OCI-LY1 (cell line): Measurements from ENCODE around the gene PDE5A.

ENCODE experiments used
- H2AFZ ChIP-seq: fragments of 200-600 bp; sonication (generic), shearing (Covaris generic); 2 replicates; pipeline ENCODE4 v1.6.0; 2014; ENCODE audit warnings: antibody characterized with exemption, mild to moderate bottlenecking, low read length
- H3F3A ChIP-seq: fragments of 200-600 bp; sonication (generic), shearing (Covaris generic); 2 replicates; pipeline ENCODE4 v1.6.0; 2014; ENCODE audit warnings: mild to moderate bottlenecking, antibody characterized with exemption, low read length, moderate library complexity; ENCODE audit not compliant: insufficient read depth
- H3K27ac ChIP-seq: fragments of 200-600 bp; sonication (generic); 2 replicates; pipeline ENCODE4 v1.5.1; 2014; ENCODE audit warnings: low read length, mixed run types, mild to moderate bottlenecking, low read depth; ENCODE audit not compliant: poor library complexity, severe bottlenecking
- H3K27me3 ChIP-seq: fragments of 200-600 bp; sonication (generic); 2 replicates; pipeline ENCODE4 v1.6.0; 2014; ENCODE audit warnings: antibody characterized with exemption, mild to moderate bottlenecking, low read length, moderate library complexity; ENCODE audit not compliant: insufficient read depth
- H3K36me3 ChIP-seq: fragments of 200-600 bp; sonication (generic); 2 replicates; pipeline ENCODE4 v1.6.1; 2014; ENCODE audit warnings: mild to moderate bottlenecking, antibody characterized with exemption, low read length, moderate library complexity, mixed read lengths; ENCODE audit not compliant: insufficient read depth
- H3K4me1 ChIP-seq: fragments of 200-600 bp; sonication (generic); 2 replicates; pipeline ENCODE4 v1.5.1; 2014; ENCODE audit warnings: mild to moderate bottlenecking, low read length, moderate library complexity; ENCODE audit not compliant: insufficient read depth, severe bottlenecking
- H3K4me2 ChIP-seq: fragments of 200-600 bp; sonication (generic), shearing (Covaris generic); 2 replicates; pipeline ENCODE4 v1.6.1; 2014; ENCODE audit warnings: low read length
- H3K4me3 ChIP-seq: fragments of 200-600 bp; sonication (generic); 2 replicates; pipeline ENCODE4 v1.5.1; 2014; ENCODE audit warnings: low read length, low read depth, mild to moderate bottlenecking, mixed read lengths; ENCODE audit not compliant: poor library complexity, severe bottlenecking
- H3K79me2 ChIP-seq: fragments of 200-600 bp; shearing (Covaris generic); 2 replicates; pipeline ENCODE4 v1.6.1; 2016; ENCODE audit warnings: mixed run types, low read length, mixed read lengths; ENCODE audit not compliant: insufficient read depth
- H3K9ac ChIP-seq: fragments of 200-600 bp; sonication (generic), shearing (Covaris generic); 2 replicates; pipeline ENCODE4 v1.6.1; 2014; ENCODE audit warnings: mild to moderate bottlenecking, low read length, mixed read lengths
- H3K9me2 ChIP-seq: fragments of 200-600 bp; sonication (generic), shearing (Covaris generic); 2 replicates; pipeline ENCODE4 v1.6.1; 2014; ENCODE audit warnings: low read depth, mild to moderate bottlenecking, low read length, mixed read lengths
- H3K9me3 ChIP-seq: fragments of 200-600 bp; shearing (Covaris generic); 2 replicates; pipeline ENCODE4 v1.6.1; 2014; ENCODE audit warnings: low read length, mixed read lengths
- H4K20me1 ChIP-seq: fragments of 200-600 bp; sonication (generic), shearing (Covaris generic); 2 replicates; pipeline ENCODE4 v1.6.0; 2016; ENCODE audit warnings: mild to moderate bottlenecking, low read length; ENCODE audit not compliant: insufficient read depth
- EZH2 ChIP-seq: fragments of 200-600 bp; sonication (generic), shearing (Covaris generic); IDR thresholded peaks from 2 replicates; pipeline ENCODE4 v1.8.0; 2017; ENCODE audit warnings: borderline replicate concordance, mixed run types, mild to moderate bottlenecking, antibody characterized with exemption, low read length, moderate library complexity, mixed read lengths
- TF ChIP-seq, protein P1 (sequence below): fragments of 200-600 bp; sonication (generic), shearing (Covaris generic); IDR thresholded peaks from 2 replicates; pipeline ENCODE4 v1.5.1; 2017; ENCODE audit warnings: mild to moderate bottlenecking, antibody characterized with exemption, low read length, moderate library complexity, mixed read lengths

Gene PDE5A

DNA sequence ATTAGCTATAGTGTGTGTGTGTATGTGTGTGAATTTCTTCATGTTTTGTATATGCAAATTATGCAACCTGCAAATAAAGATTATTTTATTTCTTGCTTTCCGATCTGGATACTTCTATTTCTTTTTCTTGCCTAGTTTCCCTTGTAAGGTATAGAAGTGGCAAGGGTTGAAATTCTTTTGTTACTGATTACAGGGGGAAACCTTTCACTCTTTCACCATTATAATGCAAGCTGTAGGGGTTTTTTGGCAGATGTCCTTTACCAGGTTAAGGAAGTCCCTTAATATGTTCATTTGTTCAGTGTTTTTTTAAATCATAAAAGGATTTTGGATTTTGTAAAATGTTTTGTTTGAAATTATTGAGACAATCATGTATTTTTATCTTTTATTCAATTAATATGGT, 44.3 kb upstream of the PDE5A start:
- H2AFZ ChIP-seq: no peak overlapping the region
- no peak overlapping the region for H3K4me2 ChIP-seq
- H3K4me1 ChIP-seq: no peaks in the 10 kb centered on the region
- H3K9me2 ChIP-seq: no peaks in the 10 kb centered on the region
- no peaks in the 10 kb centered on the region for H4K20me1 ChIP-seq
- no peaks in the 10 kb centered on the region for H3K79me2 ChIP-seq
- H3K4me3 ChIP-seq: no peak overlapping the region
- TF ChIP-seq, protein P1, sequence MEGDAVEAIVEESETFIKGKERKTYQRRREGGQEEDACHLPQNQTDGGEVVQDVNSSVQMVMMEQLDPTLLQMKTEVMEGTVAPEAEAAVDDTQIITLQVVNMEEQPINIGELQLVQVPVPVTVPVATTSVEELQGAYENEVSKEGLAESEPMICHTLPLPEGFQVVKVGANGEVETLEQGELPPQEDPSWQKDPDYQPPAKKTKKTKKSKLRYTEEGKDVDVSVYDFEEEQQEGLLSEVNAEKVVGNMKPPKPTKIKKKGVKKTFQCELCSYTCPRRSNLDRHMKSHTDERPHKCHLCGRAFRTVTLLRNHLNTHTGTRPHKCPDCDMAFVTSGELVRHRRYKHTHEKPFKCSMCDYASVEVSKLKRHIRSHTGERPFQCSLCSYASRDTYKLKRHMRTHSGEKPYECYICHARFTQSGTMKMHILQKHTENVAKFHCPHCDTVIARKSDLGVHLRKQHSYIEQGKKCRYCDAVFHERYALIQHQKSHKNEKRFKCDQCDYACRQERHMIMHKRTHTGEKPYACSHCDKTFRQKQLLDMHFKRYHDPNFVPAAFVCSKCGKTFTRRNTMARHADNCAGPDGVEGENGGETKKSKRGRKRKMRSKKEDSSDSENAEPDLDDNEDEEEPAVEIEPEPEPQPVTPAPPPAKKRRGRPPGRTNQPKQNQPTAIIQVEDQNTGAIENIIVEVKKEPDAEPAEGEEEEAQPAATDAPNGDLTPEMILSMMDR: no peak
- no peak for TF ChIP-seq EZH2
- no peaks in the 10 kb centered on the region for H3K36me3 ChIP-seq
- H3K9me3 ChIP-seq: no peaks in the 10 kb centered on the region
- H3K27ac ChIP-seq: no peak overlapping the region
- no peaks in the 10 kb centered on the region for H3K27me3 ChIP-seq
- H3K9ac ChIP-seq: no peak overlapping the region
- H3F3A ChIP-seq: no peaks in the 10 kb centered on the region

- Histone ChIP-seq H2AFZ (no peak overlapping the region), H3K36me3 (no peaks in the 10 kb centered on the region), H3K9me2 (no peaks in the 10 kb centered on the region), H3K27me3 (no peaks in the 10 kb centered on the region), H3K4me1 (no peaks in the 10 kb centered on the region), H3K27ac (no peak overlapping the region), H3K79me2 (no peaks in the 10 kb centered on the region), H3K4me2 (no peak overlapping the region), H4K20me1 (no peaks in the 10 kb centered on the region), H3F3A (no peaks in the 10 kb centered on the region), H3K9ac (no peak overlapping the region), H3K9me3 (no peaks in the 10 kb centered on the region), H3K4me3 (no peak overlapping the region)
- TF ChIP-seq EZH2: no peak
- TF ChIP-seq, protein P1: no peak
These were observed 43.5 kb upstream of the PDE5A start for GRCh38 chr4:119672086-119672485.

- H3K9ac ChIP-seq: no peak overlapping the region
- H3K4me2 ChIP-seq: no peak overlapping the region
- no peak overlapping the region for H3K27ac ChIP-seq
- H3K9me2 ChIP-seq: no peaks in the 10 kb centered on the region
- H3K9me3 ChIP-seq: no peaks in the 10 kb centered on the region
- no peaks in the 10 kb centered on the region for H3F3A ChIP-seq
- H3K79me2 ChIP-seq: no peaks in the 10 kb centered on the region
- no peaks in the 10 kb centered on the region for H3K27me3 ChIP-seq
- H2AFZ ChIP-seq: no peak overlapping the region
- TF ChIP-seq, protein P1: no peak
- no peak for TF ChIP-seq EZH2
- no peaks in the 10 kb centered on the region for H3K36me3 ChIP-seq
- H4K20me1 ChIP-seq: no peaks in the 10 kb centered on the region
- H3K4me1 ChIP-seq: no peaks in the 10 kb centered on the region
- no peak overlapping the region for H3K4me3 ChIP-seq
These were observed 42.6 kb upstream of the PDE5A start for GRCh38 chr4:119671205-119671604.
